ENCODE measurements around the gene TEX55. TPM values are rescaled to one million over a fixed set of nuclear protein-coding genes. Genes with fewer than 3 reads are reported as not detected.
A peak's percentile ranks its signal among the peaks of the same experiment; 100 is the strongest.
"Not testable (repeated sequence)": the region's sequence is repeated elsewhere in the genome, so short reads cannot be mapped to it uniquely, and the experiment has no call there.

Gene TEX55
- total and polyA plus RNA-seq, 2 experiments from 2014 or later: not detected

DNA sequence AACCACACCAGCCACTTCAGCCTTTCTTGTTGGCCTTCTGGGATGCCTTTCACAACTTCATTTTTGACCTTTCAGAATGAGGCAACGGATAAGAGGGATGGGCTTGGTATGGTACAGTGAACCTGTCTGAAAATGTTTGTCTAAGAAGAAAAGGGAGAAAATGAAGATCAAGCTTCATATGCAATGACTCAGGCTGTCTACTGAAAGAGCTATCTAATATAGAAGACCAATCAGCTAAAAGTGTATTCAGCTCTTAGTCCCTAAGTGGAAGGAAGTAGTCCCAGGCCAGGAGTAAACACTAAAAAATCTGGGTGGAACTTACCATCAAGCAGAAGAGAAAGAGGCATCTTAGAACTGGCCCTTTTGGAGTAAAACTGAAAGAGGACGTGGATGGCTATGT lies 15.3 kb downstream of the TEX55 start:
- no peak for DNase-seq
- no peak overlapping the region for H2AFZ ChIP-seq
- H3K79me2 ChIP-seq (ENCODE audit: insufficient read depth): no peaks in the 10 kb centered on the region
- WGBS, 2 experiments (ENCODE audit: low coverage in 1 of 2, low lambda C conversion rate in 2 of 2, missing lambda C conversion rate in 2 of 2): 22 to 29% methylated on average over 2 of the region's 2 CpGs
- H3K4me3 ChIP-seq: no peak overlapping the region
- H3K4me1 ChIP-seq (ENCODE audit: insufficient read depth): no peaks in the 10 kb centered on the region
- no peaks in the 10 kb centered on the region for H3K36me3 ChIP-seq (ENCODE audit: low read depth)
- no peaks in the 10 kb centered on the region for H4K20me1 ChIP-seq (ENCODE audit: insufficient read depth)
- H3K4me2 ChIP-seq (ENCODE audit: unreplicated experiment): no peak overlapping the region
- H3K27ac ChIP-seq: no peak overlapping the region
- no peaks in the 10 kb centered on the region for H3K27me3 ChIP-seq (replicated peaks; ENCODE audit: insufficient read depth)
- in situ Hi-C loops (cut with MboI): no loop called here
- H3K9me2 ChIP-seq (ENCODE audit: insufficient read depth): no peaks in the 10 kb centered on the region
- no peaks in the 10 kb centered on the region for H3F3A ChIP-seq (ENCODE audit: insufficient read depth)
- H3K9me3 ChIP-seq (ENCODE audit: low read depth): no peaks in the 10 kb centered on the region
- TF ChIP-seq EZH2phosphoT487 (IDR thresholded peaks at IDR 0.05; ENCODE audit: insufficient read depth, low read depth): no peak
- no peak for TF ChIP-seq EZH2 (IDR thresholded peaks at IDR 0.05; ENCODE audit: insufficient read depth, poor library complexity, severe bottlenecking)
- H3K9ac ChIP-seq: no peak overlapping the region

DNA sequence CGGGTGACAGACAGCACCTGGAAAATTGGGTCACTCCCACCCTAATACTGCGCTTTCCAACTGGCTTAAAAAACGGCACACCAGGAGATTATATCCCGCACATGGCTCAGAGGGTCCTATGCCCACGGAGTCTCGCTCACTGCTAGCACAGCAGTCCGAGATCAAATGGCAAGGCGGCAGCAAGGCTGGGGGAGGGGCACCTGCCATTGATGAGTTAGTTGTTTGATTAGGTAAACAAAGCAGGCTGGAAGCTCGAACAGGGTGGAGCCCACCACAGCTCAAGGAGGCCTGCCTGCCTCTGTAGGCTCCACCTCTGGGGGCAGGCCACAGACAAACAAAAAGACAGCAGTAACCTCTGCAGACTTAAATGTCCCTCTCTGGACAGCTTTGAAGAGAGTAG lies 18.8 kb downstream of the TEX55 start:
- H3F3A ChIP-seq (ENCODE audit: insufficient read depth); in situ Hi-C loops (cut with MboI); H3K27ac ChIP-seq; H3K27me3 ChIP-seq (replicated peaks; ENCODE audit: insufficient read depth); H3K9me2 ChIP-seq (ENCODE audit: insufficient read depth); H3K79me2 ChIP-seq (ENCODE audit: insufficient read depth); H3K9ac ChIP-seq; H3K4me2 ChIP-seq (ENCODE audit: unreplicated experiment); DNase-seq; H4K20me1 ChIP-seq (ENCODE audit: insufficient read depth); H3K9me3 ChIP-seq (ENCODE audit: low read depth); H2AFZ ChIP-seq; H3K4me3 ChIP-seq; H3K36me3 ChIP-seq (ENCODE audit: low read depth); H3K4me1 ChIP-seq (ENCODE audit: insufficient read depth): not testable (repeated sequence)
- 61 to 67% methylated on average over 9 of the region's 9 CpGs for WGBS, 2 experiments (ENCODE audit: low coverage in 1 of 2, low lambda C conversion rate in 2 of 2, missing lambda C conversion rate in 2 of 2)

DNA sequence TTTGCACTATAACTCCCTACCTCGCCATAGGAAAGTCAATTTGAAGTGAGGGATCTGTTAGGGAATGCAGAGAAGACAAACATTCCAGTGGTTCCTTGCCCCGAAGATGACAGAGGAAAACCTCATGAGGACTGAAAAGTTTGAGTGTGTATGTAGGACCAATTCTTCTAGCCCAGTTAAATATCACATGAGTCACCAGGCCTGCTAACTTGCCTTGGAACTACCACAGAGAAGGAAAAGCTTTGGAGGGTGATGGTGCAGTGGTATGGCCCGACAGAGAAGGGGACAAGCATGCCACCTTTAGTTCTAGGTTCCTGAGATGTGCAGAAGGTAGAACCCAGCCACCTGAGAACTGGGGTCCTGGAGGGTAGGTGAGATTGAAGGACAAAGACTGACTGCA lies 24.9 kb downstream of the TEX55 start:
- no peaks in the 10 kb centered on the region for H3K9me3 ChIP-seq (ENCODE audit: low read depth)
- peaks cover 3% of the 10 kb centered on the region for H3K4me1 ChIP-seq (ENCODE audit: insufficient read depth)
- H3K4me3 ChIP-seq: no peak overlapping the region
- in situ Hi-C loops (cut with MboI): no loop called here
- H2AFZ ChIP-seq: no peak overlapping the region
- no peaks in the 10 kb centered on the region for H3K79me2 ChIP-seq (ENCODE audit: insufficient read depth)
- H3K9ac ChIP-seq: no peak overlapping the region
- peaks cover 3% of the 10 kb centered on the region; the same call in 1 of the 2 replicates for H3F3A ChIP-seq (ENCODE audit: insufficient read depth)
- 35 to 42% methylated on average over 3 of the region's 3 CpGs for WGBS, 2 experiments (ENCODE audit: low coverage in 1 of 2, low lambda C conversion rate in 2 of 2, missing lambda C conversion rate in 2 of 2)
- no peaks in the 10 kb centered on the region for H3K27me3 ChIP-seq (replicated peaks; ENCODE audit: insufficient read depth)
- DNase-seq: peak; percentile 32
- H3K27ac ChIP-seq: no peak overlapping the region
- no peaks in the 10 kb centered on the region for H3K9me2 ChIP-seq (ENCODE audit: insufficient read depth)
- H3K36me3 ChIP-seq (ENCODE audit: low read depth): no peaks in the 10 kb centered on the region
- no peak for TF ChIP-seq EZH2phosphoT487 (IDR thresholded peaks at IDR 0.05; ENCODE audit: insufficient read depth, low read depth)
- TF ChIP-seq EZH2 (IDR thresholded peaks at IDR 0.05; ENCODE audit: insufficient read depth, poor library complexity, severe bottlenecking): no peak
- H3K4me2 ChIP-seq (ENCODE audit: unreplicated experiment): no peak overlapping the region
- H4K20me1 ChIP-seq (ENCODE audit: insufficient read depth): no peaks in the 10 kb centered on the region

DNA sequence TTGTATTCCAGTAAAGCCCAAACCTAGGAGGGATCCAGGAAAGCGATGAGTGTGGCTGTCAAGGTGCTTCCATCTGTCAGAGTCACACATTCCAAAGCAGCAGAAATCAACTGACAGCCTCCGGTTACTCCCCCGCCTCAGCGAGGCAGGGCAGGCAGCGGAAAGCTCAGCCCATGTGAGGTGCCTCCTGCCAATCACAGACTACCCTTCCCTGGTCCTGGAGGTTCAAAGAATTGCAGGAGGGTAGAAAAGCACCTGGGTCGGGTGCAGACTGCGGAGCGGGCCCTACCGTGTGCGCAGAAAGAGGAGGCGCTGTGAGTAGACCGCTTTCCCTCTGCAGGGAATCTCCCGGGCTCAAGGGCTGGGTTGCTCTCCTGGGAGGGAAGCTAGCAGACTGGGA lies 27.4 kb downstream of the TEX55 start, which contains the start of gene UPK1B:
Gene UPK1B, plus strand, starts transcription at position 274 of the 400 bp plus-strand sequence. CDS start 13,144 bp downstream, outside the sequence.
- Histone ChIP-seq H4K20me1 (ENCODE audit: insufficient read depth) (no peaks in the 10 kb centered on the region), H3K9ac (no peak within 1 kb of the TSS), H3K36me3 (ENCODE audit: low read depth) (no peaks in the 10 kb centered on the region), H3K4me3 (no peak within 1 kb of the TSS), H3K4me1 (ENCODE audit: insufficient read depth) (peaks cover 8% of the 10 kb centered on the region), H3K27me3 (replicated peaks; ENCODE audit: insufficient read depth) (no peaks in the 10 kb centered on the region), H3F3A (ENCODE audit: insufficient read depth) (peaks cover 8% of the 10 kb centered on the region; the same call in 1 of the 2 replicates), H3K27ac (no peak within 1 kb of the TSS), H3K79me2 (ENCODE audit: insufficient read depth) (no peaks in the 10 kb centered on the region), H3K4me2 (ENCODE audit: unreplicated experiment) (no peak within 1 kb of the TSS), H3K9me3 (ENCODE audit: low read depth) (no peaks in the 10 kb centered on the region), H3K9me2 (ENCODE audit: insufficient read depth) (no peaks in the 10 kb centered on the region), H2AFZ (0 out of 2 replicates have a peak within 1 kb of the TSS, but pooled peaks have one; percentile 14)
- in situ Hi-C loops (cut with MboI): no loop called here
- WGBS, 2 experiments (ENCODE audit: low coverage in 1 of 2, low lambda C conversion rate in 2 of 2, missing lambda C conversion rate in 2 of 2): 51 to 53% methylated on average over 13 of the region's 13 CpGs
- TF ChIP-seq EZH2 (IDR thresholded peaks at IDR 0.05; ENCODE audit: insufficient read depth, poor library complexity, severe bottlenecking) (no peak), EZH2phosphoT487 (IDR thresholded peaks at IDR 0.05; ENCODE audit: insufficient read depth, low read depth) (no peak)
- DNase-seq: no peak

Data from GM23248 (cell line).